ENCODE results near the gene SPACA9. TPM values are rescaled to one million over a fixed set of nuclear protein-coding genes. Genes with fewer than 3 reads are reported as not detected.

Gene SPACA9
- total and polyA plus RNA-seq, 2 of the 4 experiments (the other 2 are of a cell fraction) = 0.90 to 4.9 TPM

DNA sequence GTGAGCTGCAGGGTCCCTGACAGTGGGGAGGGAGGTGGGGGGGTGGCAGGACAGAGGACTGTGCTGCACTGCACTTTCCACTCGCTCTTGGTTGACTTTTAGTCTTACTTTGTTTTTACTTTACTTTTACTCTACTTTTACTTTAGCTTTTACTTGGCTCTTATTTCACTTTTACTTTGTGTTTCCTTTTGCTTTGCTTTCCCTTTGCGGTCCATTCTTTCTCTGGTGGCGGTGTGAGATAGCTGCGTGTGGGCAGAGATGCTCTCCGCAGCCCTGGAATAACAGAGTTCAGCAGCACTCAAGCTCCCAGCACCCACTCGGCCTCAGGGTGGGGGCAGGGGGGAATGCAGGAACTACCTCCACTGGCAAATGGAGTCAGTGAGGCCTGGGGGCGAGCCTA lies 5.3 kb upstream of the SPACA9 start:
- Histone ChIP-seq H3K27me3 (ENCODE audit: control insufficient read depth, insufficient read depth, low read length) (peaks cover 17% of the 10 kb centered on the region; the same call in 1 of the 2 replicates), H3K56ac (ENCODE audit: extremely low read depth, insufficient read depth, low read length) (no peak overlapping the region), H3K36me3 (ENCODE audit: control insufficient read depth, insufficient read depth, low read length) (no peaks in the 10 kb centered on the region), H3K9me3 (ENCODE audit: control insufficient read depth, insufficient read depth, low read length) (no peaks in the 10 kb centered on the region), H3K4ac (ENCODE audit: low read depth, low read length) (no peak overlapping the region), H2AK9ac (replicated peaks; ENCODE audit: low read depth, low read length, poor library complexity) (no peak overlapping the region), H3K9me1 (ENCODE audit: insufficient read depth, low read length) (no peaks in the 10 kb centered on the region), H2AK5ac (ENCODE audit: low read depth, low read length) (no peak overlapping the region), H4K8ac (ENCODE audit: low read depth in 2 of 2, low read length in 2 of 2) (no peak overlapping the region), H2AFZ (replicated peaks; ENCODE audit: low read length, poor library complexity) (no peak overlapping the region), H2BK5ac (ENCODE audit: low read depth, low read length, poor library complexity, severe bottlenecking) (no peak overlapping the region), H4K5ac (ENCODE audit: low read depth, low read length) (no peak overlapping the region), H3K9ac (ENCODE audit: low read depth, low read length) (no peak overlapping the region), H2BK120ac (ENCODE audit: low read depth, low read length) (no peak overlapping the region), H4K20me1 (ENCODE audit: insufficient read depth, low read length) (no peaks in the 10 kb centered on the region), H3K79me1 (ENCODE audit: low read depth in 1 of 2, low read length in 2 of 2) (no peaks in the 10 kb centered on the region), H3K4me3 (ENCODE audit: insufficient read depth, low read depth, low read length) (no peak overlapping the region), H4K91ac (ENCODE audit: insufficient read depth, low read depth, low read length) (no peak overlapping the region), H2BK15ac (ENCODE audit: low read depth, low read length) (no peak overlapping the region), H3K18ac (ENCODE audit: low read depth, low read length) (no peak overlapping the region), H3K4me1 (ENCODE audit: control insufficient read depth, insufficient read depth, low read length) (no peaks in the 10 kb centered on the region), H3K23ac (ENCODE audit: low read depth, low read length) (no peak overlapping the region), H3K4me2 (ENCODE audit: low read depth, low read length) (no peak overlapping the region), H3K27ac (ENCODE audit: insufficient read depth, low read length) (no peak overlapping the region), H2BK20ac (ENCODE audit: low read depth, low read length) (no peak overlapping the region), H3K14ac (replicated peaks; ENCODE audit: low read depth, low read length) (no peak overlapping the region)
- DNase-seq (no peak), ATAC-seq (ENCODE audit: low read depth) (no peak)
- WGBS, 2 experiments (ENCODE audit: extremely low coverage in 2 of 2, insufficient read length in 1 of 2) = no CpG with 5 or more reads among the region's 7 CpGs
- dilution Hi-C loops (cut with HindIII; ENCODE audit: low sequenced_read_pairs, unreplicated experiment) = no loop called here
- in situ Hi-C loops (cut with MboI; ENCODE audit: low sequenced_read_pairs) = no loop called here
- intact Hi-C loops (cut with micrococcal nuclease) = no loop called here
- no TSS peak for BruUV-seq (replicated peaks)
- ChIA-PET CTCF (no interaction called here), POLR2A (ENCODE audit: unreplicated experiment) (no interaction called here)
- TF ChIP-seq POLR2A (IDR thresholded peaks at IDR 0.05; ENCODE audit: low read depth, low read length) (no peak), MAFK (IDR thresholded peaks at IDR 0.05; ENCODE audit: low read depth, low read length) (no peak), MXI1 (IDR thresholded peaks at IDR 0.05; ENCODE audit: borderline replicate concordance, low read depth, low read length) (no peak)
